Muscle of leg (tissue), 11 donors: ENCODE results near the gene CSNK1D. TPM values are rescaled to one million over a fixed set of nuclear protein-coding genes. Genes with fewer than 3 reads are reported as not detected.
A peak's percentile ranks its signal among the peaks of the same experiment; 100 is the strongest.

Source experiments
- DNase-seq: peaks from one replicate; pipeline ENCODE4 v3.0.0; 2013
- H3K27ac ChIP-seq: one replicate; pipeline ENCODE4 v1.5.1; 2013; ENCODE audit warnings: mild to moderate bottlenecking, low read length, control low read depth
- H3K27me3 ChIP-seq: one replicate; pipeline ENCODE4 v1.6.1; 2013; ENCODE audit warnings: low read length; ENCODE audit not compliant: control insufficient read depth, insufficient read depth
- H3K36me3 ChIP-seq: one replicate; pipeline ENCODE4 v1.6.1; 2013; ENCODE audit warnings: low read length; ENCODE audit not compliant: control insufficient read depth, insufficient read depth
- H3K4me1 ChIP-seq: one replicate; pipeline ENCODE4 v1.6.1; 2013; ENCODE audit warnings: low read length; ENCODE audit not compliant: control insufficient read depth, insufficient read depth
- H3K4me3 ChIP-seq: one replicate; pipeline ENCODE4 v1.5.1; 2013; ENCODE audit warnings: low read length, control low read depth
- H3K9me3 ChIP-seq: replicated peaks from 2 replicates; pipeline ENCODE4 v1.6.1; 2013; ENCODE audit warnings: low read depth, low read length; ENCODE audit not compliant: control insufficient read depth
- WGBS: methylation state at CpG from one replicate; pipeline ENCODE4 v1.1.5; 2013; ENCODE audit warnings: missing lambda C conversion rate; ENCODE audit not compliant: insufficient coverage; 5-methylcytosine and 5-hydroxymethylcytosine counted together
- polyA plus RNA-seq, 8 donors: library from polyadenylated mRNA; unstranded; fragments of 120-200 nt; gene quantifications; one replicate each; pipeline versions ENCODE4 v1.2.1 to v1.2.3, GENCODE V29; 2013; ENCODE audit warnings: inconsistent platforms in 1 of 8, low replicate concordance in 1 of 8; ENCODE audit not compliant: insufficient read length in 8 of 8, insufficient read depth in 1 of 8
- total RNA-seq: library from RNA; stranded (reverse); fragments of 120-200 nt; gene quantifications from one replicate; pipeline ENCODE4 v1.2.4, GENCODE V29; 2013

The CSNK1D gene
- total and polyA plus RNA-seq, 9 donors, result 15.0 to 82.2 (median 71.8) TPM

- Histone ChIP-seq H3K9me3 (no peaks in the 10 kb centered on the region), H3K27ac (peak overlapping the region; percentile 42), H3K4me1 (peaks cover 10% of the 10 kb centered on the region), H3K27me3 (no peaks in the 10 kb centered on the region), H3K4me3 (peak overlapping the region; percentile 8), H3K36me3 (peaks cover 11% of the 10 kb centered on the region)
- 10% methylated on average over 17 of the region's 21 CpGs for WGBS
- peak; percentile 95 for DNase-seq
These were observed 67.6 kb downstream of the CSNK1D start for GRCh38 chr17:82205720-82206508.

GRCh38 chr17:82204831-82205719, 68.4 kb downstream of the CSNK1D start:
- 75% methylated on average over 23 of the region's 25 CpGs for WGBS
- H3K4me1 ChIP-seq, result peaks cover 10% of the 10 kb centered on the region
- H3K36me3 ChIP-seq, result peaks cover 15% of the 10 kb centered on the region
- H3K27ac ChIP-seq, result peak overlapping the region; percentile 31
- no peaks in the 10 kb centered on the region for H3K27me3 ChIP-seq
- H3K4me3 ChIP-seq, result no peak overlapping the region
- no peak for DNase-seq
- no peaks in the 10 kb centered on the region for H3K9me3 ChIP-seq

GRCh38 chr17:82203920-82204319, 69.6 kb downstream of the CSNK1D start:
- Histone ChIP-seq H3K4me1 (peaks cover 10% of the 10 kb centered on the region), H3K27ac (no peak overlapping the region), H3K9me3 (no peaks in the 10 kb centered on the region), H3K4me3 (no peak overlapping the region), H3K36me3 (peaks cover 17% of the 10 kb centered on the region), H3K27me3 (no peaks in the 10 kb centered on the region)
- 88% methylated on average over 19 of the region's 19 CpGs for WGBS
- DNase-seq, result no peak

GRCh38 chr17:82202981-82203380, 70.5 kb downstream of the CSNK1D start:
- Histone ChIP-seq H3K4me3 (no peak overlapping the region), H3K9me3 (no peaks in the 10 kb centered on the region), H3K36me3 (peaks cover 21% of the 10 kb centered on the region), H3K27ac (no peak overlapping the region), H3K27me3 (no peaks in the 10 kb centered on the region), H3K4me1 (peaks cover 10% of the 10 kb centered on the region)
- 80% methylated on average over 4 of the region's 10 CpGs for WGBS
- no peak for DNase-seq

- Histone ChIP-seq H3K27me3 (no peaks in the 10 kb centered on the region), H3K36me3 (peaks cover 23% of the 10 kb centered on the region), H3K4me3 (no peak overlapping the region), H3K9me3 (no peaks in the 10 kb centered on the region), H3K27ac (no peak overlapping the region), H3K4me1 (peaks cover 11% of the 10 kb centered on the region)
- DNase-seq, result no peak
- WGBS, result 87% methylated on average over 22 of the region's 23 CpGs
These were observed 72.0 kb downstream of the CSNK1D start for GRCh38 chr17:82201498-82201910.

GRCh38 chr17:82200743-82201497, 72.6 kb downstream of the CSNK1D start:
- Histone ChIP-seq H3K27ac (no peak overlapping the region), H3K9me3 (no peaks in the 10 kb centered on the region), H3K36me3 (peaks cover 27% of the 10 kb centered on the region), H3K4me1 (peaks cover 11% of the 10 kb centered on the region), H3K4me3 (no peak overlapping the region), H3K27me3 (no peaks in the 10 kb centered on the region)
- DNase-seq, result no peak
- WGBS, result 67% methylated on average over 5 of the region's 13 CpGs

GRCh38 chr17:82200135-82200534, 73.4 kb downstream of the CSNK1D start:
- no peak for DNase-seq
- Histone ChIP-seq H3K36me3 (peaks cover 32% of the 10 kb centered on the region), H3K27ac (no peak overlapping the region), H3K9me3 (no peaks in the 10 kb centered on the region), H3K27me3 (no peaks in the 10 kb centered on the region), H3K4me1 (peaks cover 13% of the 10 kb centered on the region), H3K4me3 (no peak overlapping the region)
- WGBS, result 92% methylated on average over 11 of the region's 17 CpGs

GRCh38 chr17:82199496-82199895, 74.0 kb downstream of the CSNK1D start:
- WGBS, result 94% methylated on average over 5 of the region's 12 CpGs
- no peak for DNase-seq

GRCh38 chr17:82198092-82198491, 75.4 kb downstream of the CSNK1D start:
- Histone ChIP-seq H3K9me3 (no peaks in the 10 kb centered on the region), H3K4me1 (peaks cover 14% of the 10 kb centered on the region), H3K36me3 (peaks cover 50% of the 10 kb centered on the region), H3K27me3 (no peaks in the 10 kb centered on the region), H3K27ac (no peak overlapping the region), H3K4me3 (no peak overlapping the region)
- 91% methylated on average over 4 of the region's 4 CpGs for whole genome bisulfite sequencing
- DNase-seq, result no peak

More at GRCh38 chr17:82199496-82199895, 74.0 kb downstream of the CSNK1D start:
- no peaks in the 10 kb centered on the region for H3K27me3 ChIP-seq
- H3K4me1 ChIP-seq, result peaks cover 14% of the 10 kb centered on the region
- no peak overlapping the region for H3K27ac ChIP-seq
- H3K36me3 ChIP-seq, result peaks cover 39% of the 10 kb centered on the region
- no peaks in the 10 kb centered on the region for H3K9me3 ChIP-seq
- no peak overlapping the region for H3K4me3 ChIP-seq
